GM12874 (cell line): Measurements from ENCODE around the gene HECTD4.

ENCODE experiments used
- TF ChIP-seq, protein P1 (sequence below): IDR thresholded peaks from 2 replicates; pipeline ENCODE4 v1.5.1; 2011; ENCODE audit warnings: low read depth, mild to moderate bottlenecking, control low read depth, low read length, moderate library complexity; ENCODE audit not compliant: insufficient read depth

Gene HECTD4

GRCh38 chr12:112389228-112389627, 7.0 kb upstream of the HECTD4 start:
- TF ChIP-seq, protein P1, sequence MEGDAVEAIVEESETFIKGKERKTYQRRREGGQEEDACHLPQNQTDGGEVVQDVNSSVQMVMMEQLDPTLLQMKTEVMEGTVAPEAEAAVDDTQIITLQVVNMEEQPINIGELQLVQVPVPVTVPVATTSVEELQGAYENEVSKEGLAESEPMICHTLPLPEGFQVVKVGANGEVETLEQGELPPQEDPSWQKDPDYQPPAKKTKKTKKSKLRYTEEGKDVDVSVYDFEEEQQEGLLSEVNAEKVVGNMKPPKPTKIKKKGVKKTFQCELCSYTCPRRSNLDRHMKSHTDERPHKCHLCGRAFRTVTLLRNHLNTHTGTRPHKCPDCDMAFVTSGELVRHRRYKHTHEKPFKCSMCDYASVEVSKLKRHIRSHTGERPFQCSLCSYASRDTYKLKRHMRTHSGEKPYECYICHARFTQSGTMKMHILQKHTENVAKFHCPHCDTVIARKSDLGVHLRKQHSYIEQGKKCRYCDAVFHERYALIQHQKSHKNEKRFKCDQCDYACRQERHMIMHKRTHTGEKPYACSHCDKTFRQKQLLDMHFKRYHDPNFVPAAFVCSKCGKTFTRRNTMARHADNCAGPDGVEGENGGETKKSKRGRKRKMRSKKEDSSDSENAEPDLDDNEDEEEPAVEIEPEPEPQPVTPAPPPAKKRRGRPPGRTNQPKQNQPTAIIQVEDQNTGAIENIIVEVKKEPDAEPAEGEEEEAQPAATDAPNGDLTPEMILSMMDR: no peak

- TF ChIP-seq, protein P1: no peak
These were observed 4.5 kb upstream of the HECTD4 start for GRCh38 chr12:112386726-112387125.

- TF ChIP-seq, protein P1: no peak
These were observed 635 bp upstream of the HECTD4 start for GRCh38 chr12:112382866-112383265.

DNA sequence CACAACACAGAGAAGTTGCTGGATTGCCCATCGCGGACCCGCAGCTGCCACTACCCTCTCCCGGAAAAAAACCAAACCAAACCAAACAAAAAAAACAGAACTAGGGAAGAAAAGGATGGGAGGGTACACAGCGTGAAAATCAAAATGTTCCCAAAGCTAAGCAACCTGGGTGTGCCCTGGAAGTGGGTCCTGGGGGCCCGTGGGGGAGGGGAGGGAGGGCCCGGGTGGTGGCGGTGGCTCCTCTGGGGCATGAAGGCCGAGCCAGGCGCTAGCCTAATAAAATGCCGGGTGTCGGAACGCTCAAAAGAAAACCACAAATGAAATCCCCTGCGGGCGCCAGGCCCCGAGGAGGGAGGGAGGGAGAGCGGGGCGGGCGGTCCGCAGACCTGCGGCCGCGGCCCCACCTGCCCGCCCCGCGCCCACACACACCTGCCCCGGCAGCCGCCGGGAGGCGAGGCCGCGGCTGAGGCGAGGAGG, 787 bp downstream of the HECTD4 start:
- TF ChIP-seq, protein P1: no peak

GRCh38 chr12:112380663-112381405, 1.4 kb downstream of the HECTD4 start:
- TF ChIP-seq, protein P1: no peak

DNA sequence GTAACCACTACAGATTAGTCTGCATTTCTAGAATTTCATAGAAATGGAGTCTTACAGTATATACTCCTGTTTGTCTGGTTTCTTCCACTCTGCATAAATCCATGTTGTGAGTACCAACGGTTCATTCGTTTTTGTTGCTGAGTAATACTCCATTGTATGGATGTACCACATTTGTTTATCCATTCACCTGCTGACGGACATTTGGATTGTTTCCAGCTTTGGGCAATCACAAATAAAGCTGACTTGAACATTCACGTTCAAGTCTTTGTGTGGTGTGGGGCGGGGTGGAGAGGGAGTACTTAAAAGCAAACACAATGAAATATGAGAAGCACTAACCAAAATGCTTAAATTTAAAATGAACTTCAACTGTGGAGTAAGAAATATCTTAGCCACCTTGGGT, 7.1 kb downstream of the HECTD4 start:
- TF ChIP-seq, protein P1: no peak

GRCh38 chr12:112374166-112374740, 8.0 kb downstream of the HECTD4 start:
- TF ChIP-seq, protein P1: no peak
